A549 (cell line): ENCODE results near the gene MAP4K2. TPM values are rescaled to one million over a fixed set of nuclear protein-coding genes. Genes with fewer than 3 reads are reported as not detected.

Experiments used
- ATAC-seq, 2 experiments: fragments of 200-7000 bp in 1 of 2; fragments of >200 bp in 1 of 2; cut with Nextera tagmentation in 1 of 2; cut with Tn5 transposase in 1 of 2; 3 replicates each; pipeline versions ENCODE4 v1.8.0 to v1.9.1; 2018 to 2020; ENCODE audit warnings: mild to moderate bottlenecking in 1 of 2, moderate library complexity in 1 of 2
- CTCF ChIA-PET: fragments of 300-600 bp; sonication (Branson Sonifier 250); formaldehyde crosslinking; extraction: SDS; loops from one replicate; lab custom pipeline; 2021; ENCODE audit warnings: antibody characterized with exemption, inconsistent platforms; lab: Yijun Ruan, JAX
- POLR2A ChIA-PET: fragments of 350-600 bp; formaldehyde crosslinking; extraction: SDS; loops from one replicate; lab custom pipeline; 2021; ENCODE audit warnings: antibody characterized with exemption, inconsistent platforms; lab: Yijun Ruan, JAX
- DNase-seq, 2 experiments: peaks; one replicate each; pipeline versions ENCODE4 v3.0.0 to v3.0.0-alpha.2; 2011 to 2016; ENCODE audit warnings: low read depth in 1 of 2, low spot score in 1 of 2
- FAIRE-seq: peaks from 2 replicates; lab custom pipeline; 2011; peaks lifted over from hg19 to GRCh38; lab: Jason Lieb, UNC
- H3K27ac ChIP-seq, 2 experiments: fragments of >200 bp; sonication (Bioruptor Twin); formaldehyde crosslinking; 3 replicates each; pipeline ENCODE4 v1.5.1; 2016 to 2017
- H3K4me1 ChIP-seq: fragments of >200 bp; sonication (Bioruptor Twin); formaldehyde crosslinking; 3 replicates; pipeline ENCODE4 v1.6.1; 2016
- H3K4me2 ChIP-seq: fragments of >200 bp; sonication (Bioruptor Twin); formaldehyde crosslinking; 3 replicates; pipeline ENCODE4 v1.6.1; 2016
- H3K4me3 ChIP-seq: fragments of >200 bp; sonication (Bioruptor Twin); formaldehyde crosslinking; 3 replicates; pipeline ENCODE4 v1.5.1; 2016
- H3K9me3 ChIP-seq: fragments of >200 bp; sonication (Bioruptor Twin); formaldehyde crosslinking; 3 replicates; pipeline ENCODE4 v1.6.1; 2016
- BHLHE40 ChIP-seq: IDR thresholded peaks from 2 replicates; pipeline ENCODE4 v1.6.1; 2012; ENCODE audit warnings: low read depth, low read length, inconsistent platforms
- CBX8 ChIP-seq: fragments of 200-600 bp; sonication (generic); IDR thresholded peaks from 2 replicates; pipeline ENCODE4 v1.6.1; 2016
- CHD2 ChIP-seq: fragments of 150-350 bp; IDR thresholded peaks from 2 replicates; pipeline ENCODE4 v1.6.1; 2014; ENCODE audit warnings: low read length; ENCODE audit not compliant: partially characterized antibody
- EHMT2 ChIP-seq: fragments of 200-600 bp; sonication (generic); IDR thresholded peaks from 2 replicates; pipeline ENCODE4 v1.6.1; 2016; ENCODE audit warnings: antibody characterized with exemption, low read depth, mild to moderate bottlenecking, moderate library complexity
- FOSL2 ChIP-seq, 2 experiments: fragments of 450-650 bp in 1 of 2; fragments of >200 bp in 1 of 2; sonication (Bioruptor Twin) in 1 of 2; formaldehyde crosslinking; IDR thresholded peaks; 2 replicates each; pipeline versions ENCODE4 v1.5.0 to v1.6.1; 2016 to 2020; ENCODE audit warnings: mild to moderate bottlenecking in 1 of 2, moderate library complexity in 1 of 2
- HDAC2 ChIP-seq: fragments of 200-600 bp; sonication (generic); IDR thresholded peaks from 2 replicates; pipeline ENCODE4 v1.6.1; 2016
- HEYL ChIP-seq: fragments of 250-450 bp; sonication (Bioruptor Pico); IDR thresholded peaks from 2 replicates; pipeline ENCODE4 v1.8.0; 2021; ENCODE audit warnings: mild to moderate bottlenecking, moderate library complexity
- RAD21 ChIP-seq, 2 experiments: fragments of >200 bp in 1 of 2; sonication (Bioruptor Twin) in 1 of 2; formaldehyde crosslinking in 1 of 2; IDR thresholded peaks in 1 of 2; conservative IDR thresholded peaks in 1 of 2; 2 replicates in 1 of 2; 3 replicates in 1 of 2; pipeline ENCODE4 v1.6.1; 2012 to 2018; ENCODE audit warnings: inconsistent platforms in 1 of 2
- RCOR1 ChIP-seq: fragments of 150-350 bp; IDR thresholded peaks from 2 replicates; pipeline ENCODE4 v1.6.1; 2014; ENCODE audit warnings: antibody characterized with exemption, low read length, low read depth
- RFX5 ChIP-seq: fragments of 450-650 bp; IDR thresholded peaks from 2 replicates; pipeline ENCODE4 v1.7.1; 2014; ENCODE audit warnings: antibody characterized with exemption, mild to moderate bottlenecking, moderate library complexity
- SREBF2 ChIP-seq: fragments of 450-650 bp; IDR thresholded peaks from 2 replicates; pipeline ENCODE4 v1.6.1; 2014; ENCODE audit warnings: mild to moderate bottlenecking, moderate library complexity
- ZC3H11A ChIP-seq: fragments of 450-650 bp; IDR thresholded peaks from 2 replicates; pipeline ENCODE4 v1.6.1; 2014; ENCODE audit warnings: antibody characterized with exemption, mild to moderate bottlenecking
- ZFP36 ChIP-seq: fragments of 450-650 bp; IDR thresholded peaks from 2 replicates; pipeline ENCODE4 v1.6.1; 2014; ENCODE audit warnings: borderline replicate concordance; ENCODE audit not compliant: partially characterized antibody
- WGBS: methylation state at CpG from one replicate; pipeline ENCODE4 v1.1.6; 2017; ENCODE audit errors: missing lambda C conversion rate; 5-methylcytosine and 5-hydroxymethylcytosine counted together
- polyA plus RNA-seq, 4 experiments: library from polyadenylated mRNA; depleted of rRNA in 3 of 4; stranded (reverse); fragments of >200 nt; fragmentation: RNase III in 1 of 4; extraction: RNeasy Plus Mini Kit Qiagen cat#74134 plus additional on column Dnase treatment in 1 of 4; gene quantifications; 2 replicates in 3 of 4; 3 replicates in 1 of 4; pipeline ENCODE4 v1.2.3, GENCODE V29; 2011 to 2017
- TF ChIP-seq, protein P1 (sequence below): fragments of 450-650 bp; IDR thresholded peaks from 2 replicates; pipeline ENCODE4 v1.6.1; 2014; ENCODE audit warnings: antibody characterized with exemption
- TF ChIP-seq, protein P2 (sequence below): fragments of 150-350 bp; IDR thresholded peaks from 2 replicates; pipeline ENCODE4 v1.6.1; 2014; ENCODE audit warnings: low read depth, mild to moderate bottlenecking, low read length
- TF ChIP-seq, protein P3 (sequence below): fragments of >200 bp; sonication (Bioruptor Twin); formaldehyde crosslinking; IDR thresholded peaks from 2 replicates; pipeline ENCODE4 v1.6.1; 2016

MAP4K2 gene
- polyA plus RNA-seq, 2 of the 4 experiments (the other 2 are of a cell fraction) = 9.4 to 9.9 TPM

- ATAC-seq (peak; percentile 16 to 27; a peak in 5 of 6 replicates), FAIRE-seq (no peak), DNase-seq (no peak)
- Histone ChIP-seq H3K4me2 (peak overlapping the region; percentile 58), H3K4me1 (peaks cover 17% of the 10 kb centered on the region), H3K9me3 (no peaks in the 10 kb centered on the region), H3K27ac (peak overlapping the region; percentile 60 to 68; a peak in 4 of 6 replicates), H3K4me3 (no peak overlapping the region)
- ChIA-PET CTCF (interaction anchor here (1.1 to 39.4 kb wide), 9 partner anchors 10 to 193 kb away, joined by 3 to 1607 read pairs (median 4); partner anchors contain the start of genes ARL2, CDC42BPG and EHD1), POLR2A (interaction anchor here (1.3 kb wide), 1 partner anchor 178 kb away, joined by 3 read pairs; the partner anchor contains the start of gene ARL2)
- 77% methylated on average over 8 of the region's 17 CpGs for WGBS
- TF ChIP-seq, protein P1, sequence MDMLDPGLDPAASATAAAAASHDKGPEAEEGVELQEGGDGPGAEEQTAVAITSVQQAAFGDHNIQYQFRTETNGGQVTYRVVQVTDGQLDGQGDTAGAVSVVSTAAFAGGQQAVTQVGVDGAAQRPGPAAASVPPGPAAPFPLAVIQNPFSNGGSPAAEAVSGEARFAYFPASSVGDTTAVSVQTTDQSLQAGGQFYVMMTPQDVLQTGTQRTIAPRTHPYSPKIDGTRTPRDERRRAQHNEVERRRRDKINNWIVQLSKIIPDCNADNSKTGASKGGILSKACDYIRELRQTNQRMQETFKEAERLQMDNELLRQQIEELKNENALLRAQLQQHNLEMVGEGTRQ = no peak
- no peak for TF ChIP-seq RAD21 (conservative IDR thresholded peaks at IDR 0.05 in 1 of 2, IDR thresholded peaks at IDR 0.05 in 1 of 2)
- TF ChIP-seq HEYL (CRISPR knock-in tag) = no peak
- no peak for TF ChIP-seq SREBF2
Measured at GRCh38 chr11:64835616-64836447, 32.8 kb upstream of the MAP4K2 start.

GRCh38 chr11:64834723-64835615 is 32.0 kb upstream of the MAP4K2 start:
- H3K9me3 ChIP-seq = no peaks in the 10 kb centered on the region
- WGBS = 67% methylated on average over 25 of the region's 29 CpGs
- TF ChIP-seq FOSL2 (IDR thresholded peaks at IDR 0.05) = no peak
- TF ChIP-seq FOSL2 (CRISPR knock-in tag; IDR thresholded peaks at IDR 0.05) = peak; percentile 73
- no peak for TF ChIP-seq CBX8
- POLR2A ChIA-PET = interaction anchor here (0.6 to 1.3 kb wide), 3 partner anchors 22 to 179 kb away, joined by 3 read pairs; partner anchors contain the start of gene ARL2
- H3K4me2 ChIP-seq = peak overlapping the region; percentile 58
- peak; percentile 62 to 83 for ATAC-seq
- CTCF ChIA-PET = interaction anchor here (1.1 to 39.4 kb wide), 9 partner anchors 11 to 193 kb away, joined by 3 to 1607 read pairs (median 4); partner anchors contain the start of genes ARL2, CDC42BPG and EHD1
- H3K27ac ChIP-seq = peak overlapping the region; percentile 60 to 68; a peak in 5 of 6 replicates
- H3K4me3 ChIP-seq = no peak overlapping the region
- FAIRE-seq = no peak
- peak; percentile 53 to 58 for DNase-seq
- peaks cover 17% of the 10 kb centered on the region for H3K4me1 ChIP-seq

DNA sequence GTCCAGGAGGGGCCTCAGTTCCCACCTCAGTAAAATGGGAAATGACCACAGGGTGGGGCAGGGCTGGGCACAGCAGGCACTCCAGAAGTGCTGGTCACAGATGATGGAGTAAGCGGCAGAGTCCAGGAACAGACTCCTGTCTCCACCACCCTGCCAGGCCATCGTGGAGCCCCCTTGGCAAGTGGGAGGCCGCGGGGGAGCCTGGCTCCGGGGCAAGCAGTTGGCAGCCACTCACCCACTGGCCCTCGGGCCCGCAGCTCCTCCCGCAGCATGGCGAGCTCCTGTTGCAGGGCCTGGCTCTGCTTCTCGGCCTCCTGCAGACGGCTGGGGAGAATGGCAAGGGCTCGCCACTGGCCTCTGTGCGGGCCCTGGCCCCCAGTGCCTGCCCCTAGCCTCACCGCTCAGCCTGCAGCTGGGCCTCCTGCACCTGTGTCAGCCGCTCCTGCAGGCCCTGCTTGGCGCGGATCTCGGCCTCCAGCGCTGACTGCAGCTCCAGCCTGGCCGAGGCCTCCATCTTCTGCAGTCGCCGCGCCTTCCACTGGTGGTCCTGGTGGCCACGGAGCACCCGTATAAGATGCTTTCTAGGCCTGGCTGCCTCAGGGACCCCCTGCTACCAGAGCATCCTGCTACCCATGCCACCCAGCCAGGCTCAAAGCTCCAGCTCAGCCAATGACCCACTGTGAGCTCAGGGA is 31.2 kb upstream of the MAP4K2 start:
- WGBS = 97% methylated on average over 18 of the region's 25 CpGs
- Histone ChIP-seq H3K4me3 (no peak overlapping the region), H3K4me1 (peaks cover 17% of the 10 kb centered on the region), H3K9me3 (no peaks in the 10 kb centered on the region), H3K27ac (peak overlapping the region in 1 of 2 experiments; percentile 68; a peak in 2 of 6 replicates), H3K4me2 (no peak overlapping the region)
- TF ChIP-seq, protein P2, sequence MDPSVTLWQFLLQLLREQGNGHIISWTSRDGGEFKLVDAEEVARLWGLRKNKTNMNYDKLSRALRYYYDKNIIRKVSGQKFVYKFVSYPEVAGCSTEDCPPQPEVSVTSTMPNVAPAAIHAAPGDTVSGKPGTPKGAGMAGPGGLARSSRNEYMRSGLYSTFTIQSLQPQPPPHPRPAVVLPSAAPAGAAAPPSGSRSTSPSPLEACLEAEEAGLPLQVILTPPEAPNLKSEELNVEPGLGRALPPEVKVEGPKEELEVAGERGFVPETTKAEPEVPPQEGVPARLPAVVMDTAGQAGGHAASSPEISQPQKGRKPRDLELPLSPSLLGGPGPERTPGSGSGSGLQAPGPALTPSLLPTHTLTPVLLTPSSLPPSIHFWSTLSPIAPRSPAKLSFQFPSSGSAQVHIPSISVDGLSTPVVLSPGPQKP = no peak
- TF ChIP-seq HDAC2 (no peak), CHD2 (no peak), ZC3H11A (no peak), BHLHE40 (no peak), RAD21 (conservative IDR thresholded peaks at IDR 0.05 in 1 of 2, IDR thresholded peaks at IDR 0.05 in 1 of 2) (no peak), EHMT2 (no peak), RCOR1 (no peak), RFX5 (no peak), HEYL (CRISPR knock-in tag) (no peak), FOSL2 (IDR thresholded peaks at IDR 0.05) (no peak), FOSL2 (CRISPR knock-in tag; IDR thresholded peaks at IDR 0.05) (no peak), ZFP36 (no peak)
- TF ChIP-seq, protein P3, sequence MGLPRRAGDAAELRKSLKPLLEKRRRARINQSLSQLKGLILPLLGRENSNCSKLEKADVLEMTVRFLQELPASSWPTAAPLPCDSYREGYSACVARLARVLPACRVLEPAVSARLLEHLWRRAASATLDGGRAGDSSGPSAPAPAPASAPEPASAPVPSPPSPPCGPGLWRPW = no peak
- ChIA-PET CTCF (interaction anchor here (1.1 to 39.4 kb wide), 8 partner anchors 10 to 180 kb away, joined by 3 to 1607 read pairs (median 9); partner anchors contain the start of genes ARL2, CDC42BPG and EHD1), POLR2A (interaction anchor here (0.6 to 1.2 kb wide), 2 partner anchors 23 to 47 kb away, joined by 3 read pairs; no protein-coding TSS in a partner anchor)
- ATAC-seq (peak in 1 of 2 experiments; percentile 10; a peak in 3 of 6 replicates), FAIRE-seq (no peak), DNase-seq (no peak)
